HG02870 (cell line): ENCODE measurements around the gene MAPT.

Experiments used
- ATAC-seq: cut with Tn5 transposase; IDR thresholded peaks from one replicate; pipeline ENCODE4 v1.9.1; 2021; ENCODE audit warnings: mild to moderate bottlenecking, moderate library complexity; ENCODE audit not compliant: unreplicated experiment

MAPT gene

GRCh38 chr17:45968732-45969131 lies 74.4 kb downstream of the MAPT start:
- no peak for ATAC-seq

- no peak for ATAC-seq
Measured at GRCh38 chr17:45969726-45970125, 75.4 kb downstream of the MAPT start.

- ATAC-seq, result no peak
Measured at GRCh38 chr17:45970659-45971058, 76.3 kb downstream of the MAPT start.

DNA sequence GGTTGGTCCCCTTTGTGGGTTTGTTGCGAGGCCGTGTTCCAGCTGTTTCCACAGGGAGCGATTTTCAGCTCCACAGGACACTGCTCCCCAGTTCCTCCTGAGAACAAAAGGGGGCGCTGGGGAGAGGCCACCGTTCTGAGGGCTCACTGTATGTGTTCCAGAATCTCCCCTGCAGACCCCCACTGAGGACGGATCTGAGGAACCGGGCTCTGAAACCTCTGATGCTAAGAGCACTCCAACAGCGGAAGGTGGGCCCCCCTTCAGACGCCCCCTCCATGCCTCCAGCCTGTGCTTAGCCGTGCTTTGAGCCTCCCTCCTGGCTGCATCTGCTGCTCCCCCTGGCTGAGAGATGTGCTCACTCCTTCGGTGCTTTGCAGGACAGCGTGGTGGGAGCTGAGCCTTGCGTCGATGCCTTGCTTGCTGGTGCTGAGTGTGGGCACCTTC lies 77.4 kb downstream of the MAPT start:
- ATAC-seq, result no peak

DNA sequence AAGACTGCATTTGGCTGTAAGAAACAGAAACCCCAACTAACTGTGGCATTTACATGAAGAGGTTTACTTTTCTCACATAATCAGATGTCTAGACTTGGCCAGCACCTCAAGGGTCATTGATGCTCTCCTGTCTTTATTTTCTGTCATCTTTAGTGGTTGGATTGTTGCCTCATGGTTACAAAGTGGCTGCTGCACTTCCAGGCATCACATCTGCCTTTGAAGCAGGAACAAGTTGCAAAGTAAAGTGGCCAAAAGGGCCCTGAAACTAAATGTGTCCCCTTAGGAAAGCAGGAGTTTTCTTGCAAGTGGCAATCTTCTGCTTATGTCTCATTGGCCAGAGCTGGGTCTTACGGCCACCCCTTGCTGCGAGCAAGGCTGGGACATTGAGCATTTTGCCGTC lies 78.2 kb downstream of the MAPT start:
- ATAC-seq, result no peak

DNA sequence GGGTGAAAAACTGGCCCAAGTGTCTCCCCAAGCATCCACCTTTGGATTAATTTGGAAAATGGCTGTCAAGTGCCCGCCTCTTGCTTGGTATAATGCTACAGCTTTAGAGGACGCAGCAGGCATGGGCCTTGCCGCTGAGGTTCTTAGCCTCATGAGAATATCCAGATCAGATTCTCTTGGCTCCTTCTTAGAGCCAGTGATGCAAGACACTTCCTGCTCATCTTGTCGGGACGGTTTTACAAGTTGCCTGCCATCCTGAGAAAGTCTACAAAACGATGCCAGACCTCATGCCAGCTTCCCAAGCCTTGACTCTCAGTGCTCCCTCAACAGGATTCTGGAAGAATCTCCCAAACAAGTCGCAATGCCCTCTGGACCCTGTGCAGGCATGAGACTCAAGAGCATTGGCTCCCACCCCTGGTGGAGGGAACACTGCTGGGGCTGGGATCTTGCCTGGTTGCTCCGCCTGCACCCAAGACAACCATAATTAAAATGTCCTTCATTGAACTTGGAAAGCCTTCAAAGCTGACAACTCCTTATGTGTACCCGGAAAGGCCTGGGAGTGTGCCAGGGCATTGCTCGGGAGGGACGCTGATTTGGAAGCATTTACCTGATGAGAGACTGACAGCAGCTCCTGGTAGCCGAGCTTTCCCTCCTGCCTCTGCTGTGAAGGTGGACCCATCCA lies 78.9 kb downstream of the MAPT start:
- no peak for ATAC-seq

- ATAC-seq, result no peak
Measured at GRCh38 chr17:45973946-45974859, 79.8 kb downstream of the MAPT start.

- no peak for ATAC-seq
Measured at GRCh38 chr17:45974916-45975630, 80.7 kb downstream of the MAPT start.

- ATAC-seq, result no peak
Measured at GRCh38 chr17:45975640-45976295, 81.4 kb downstream of the MAPT start.

- ATAC-seq, result no peak
Measured at GRCh38 chr17:45976391-45976754, 82.0 kb downstream of the MAPT start.

DNA sequence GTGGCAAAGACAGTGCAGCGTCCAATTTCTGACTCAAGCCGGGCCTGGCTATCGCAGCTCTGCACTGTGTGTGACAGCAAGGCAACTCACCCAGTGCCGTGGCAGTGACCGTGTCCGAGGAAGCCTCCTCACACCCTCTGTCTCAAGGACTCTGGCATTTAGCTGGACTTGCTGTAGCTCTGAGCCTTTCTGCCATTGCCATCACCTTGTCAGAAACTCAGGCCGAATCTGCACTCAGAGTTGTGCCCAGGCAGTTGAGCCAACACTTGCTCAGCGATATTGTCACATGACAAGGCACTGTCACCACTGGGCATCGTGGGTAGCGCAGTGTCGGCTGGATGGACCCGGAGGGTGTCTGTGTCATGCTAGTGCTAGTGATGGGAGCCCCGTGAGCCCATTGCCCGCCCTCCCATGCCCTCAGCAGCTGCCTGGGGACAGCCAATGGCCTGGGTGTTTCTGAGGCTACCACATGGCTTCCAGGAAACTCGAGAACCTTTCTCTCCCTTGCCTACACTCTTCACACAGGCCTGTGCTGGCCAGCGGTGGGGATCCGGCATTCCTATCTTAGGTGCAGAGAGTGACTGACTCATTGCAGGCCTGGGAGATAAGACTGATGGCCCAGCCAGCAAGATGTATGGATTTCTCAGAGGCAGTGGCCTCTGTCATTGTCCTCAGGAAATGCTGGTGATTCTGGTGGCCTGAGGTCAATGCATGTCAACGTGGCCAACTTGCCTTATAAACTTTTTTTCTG lies 82.6 kb downstream of the MAPT start:
- ATAC-seq, result no peak

- ATAC-seq, result no peak
Measured at GRCh38 chr17:45977506-45977824, 83.1 kb downstream of the MAPT start.

GRCh38 chr17:45977976-45978626 lies 83.7 kb downstream of the MAPT start:
- no peak for ATAC-seq

GRCh38 chr17:45979137-45979536 lies 84.8 kb downstream of the MAPT start:
- no peak for ATAC-seq

- ATAC-seq, result no peak
Measured at GRCh38 chr17:45980855-45981254, 86.5 kb downstream of the MAPT start.

- ATAC-seq, result no peak
Measured at GRCh38 chr17:45981306-45981705, 87.0 kb downstream of the MAPT start.

- ATAC-seq, result no peak
Measured at GRCh38 chr17:45982791-45983613, 88.6 kb downstream of the MAPT start.

DNA sequence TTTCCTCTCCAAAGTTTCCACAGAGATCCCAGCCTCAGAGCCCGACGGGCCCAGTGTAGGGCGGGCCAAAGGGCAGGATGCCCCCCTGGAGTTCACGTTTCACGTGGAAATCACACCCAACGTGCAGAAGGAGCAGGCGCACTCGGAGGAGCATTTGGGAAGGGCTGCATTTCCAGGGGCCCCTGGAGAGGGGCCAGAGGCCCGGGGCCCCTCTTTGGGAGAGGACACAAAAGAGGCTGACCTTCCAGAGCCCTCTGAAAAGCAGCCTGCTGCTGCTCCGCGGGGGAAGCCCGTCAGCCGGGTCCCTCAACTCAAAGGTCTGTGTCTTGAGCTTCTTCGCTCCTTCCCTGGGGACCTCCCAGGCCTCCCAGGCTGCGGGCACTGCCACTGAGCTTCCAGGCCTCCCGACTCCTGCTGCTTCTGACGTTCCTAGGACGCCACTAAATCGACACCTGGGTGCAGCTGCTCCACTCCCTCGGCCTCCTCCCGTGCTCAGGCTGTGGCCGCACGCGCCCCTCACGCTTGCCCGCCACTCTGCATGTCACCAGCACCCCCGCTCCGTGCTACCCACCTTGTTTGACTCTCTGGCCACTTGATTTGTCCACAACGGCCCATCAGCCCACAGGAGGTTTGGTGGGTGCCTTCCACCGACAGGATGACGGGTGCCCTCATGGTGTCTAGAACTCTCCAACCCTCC lies 89.4 kb downstream of the MAPT start:
- ATAC-seq, result no peak

DNA sequence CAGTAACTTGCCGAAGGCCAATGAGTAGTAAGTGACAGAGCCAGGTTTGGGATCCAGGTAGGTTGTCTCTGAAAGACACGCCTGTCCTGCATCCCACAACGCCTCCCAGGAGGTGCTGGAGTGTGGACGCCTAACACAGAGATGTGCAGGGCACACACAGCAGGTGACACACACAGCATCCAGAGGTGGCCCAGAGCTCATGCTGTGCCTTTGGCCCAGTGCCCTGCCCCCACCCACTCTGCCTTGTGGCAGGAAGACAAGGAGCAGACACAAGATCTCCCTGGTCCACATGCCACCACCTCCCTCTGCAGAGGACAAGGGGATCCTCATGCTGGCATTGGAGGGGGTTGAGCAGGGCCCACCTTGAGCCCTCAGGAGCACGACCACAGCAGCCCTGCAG lies 90.0 kb downstream of the MAPT start:
- no peak for ATAC-seq
